NOMO-1 treated with DMSO at 0.1 percent for 48 hours (cell line): Measurements from ENCODE around the gene RNF157.
"Not testable (repeated sequence)": the region's sequence is repeated elsewhere in the genome, so short reads cannot be mapped to it uniquely, and the experiment has no call there.

Source experiments
- DNase-seq: peaks from one replicate; lab custom pipeline; 2025; ENCODE audit not compliant: unreplicated experiment; lab: John Stamatoyannopoulos, UW

Gene RNF157

DNA sequence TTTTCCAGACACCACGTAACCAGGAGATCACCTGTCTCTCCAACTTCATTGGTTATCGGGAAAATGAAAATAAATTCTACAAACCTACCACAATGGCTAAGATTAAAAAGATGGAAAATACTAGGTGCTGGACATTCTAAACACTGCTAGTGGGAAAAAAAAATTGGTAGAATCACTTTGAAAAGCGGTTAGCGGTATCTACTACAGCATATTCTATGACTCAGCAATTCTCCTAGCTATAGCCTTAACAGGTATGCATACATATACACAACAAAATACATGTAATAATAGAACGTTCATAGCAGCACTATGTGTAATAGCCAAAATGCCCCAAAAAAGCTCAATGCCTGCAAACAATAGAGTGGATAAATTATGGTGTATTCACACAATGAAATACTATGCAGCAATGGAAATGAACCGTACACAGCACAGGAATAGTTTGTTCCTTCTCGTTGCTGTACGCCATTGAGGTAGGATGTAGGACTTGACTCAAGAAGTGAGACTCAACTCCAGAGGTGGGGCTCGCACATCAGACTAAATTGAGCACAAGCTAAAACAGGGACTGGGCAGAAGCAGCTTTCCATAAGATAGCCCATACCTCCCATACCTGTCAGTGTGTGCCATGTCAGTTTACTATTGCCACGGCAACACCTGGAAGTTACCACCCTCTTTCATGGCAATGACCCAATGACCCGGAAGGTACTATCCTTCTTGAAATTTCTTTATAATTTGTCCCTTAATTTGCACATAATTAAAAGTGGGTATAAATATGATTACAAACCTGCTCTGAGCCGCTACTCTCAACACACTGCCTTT is 44.8 kb downstream of the RNF157 start:
- no peak for DNase-seq

DNA sequence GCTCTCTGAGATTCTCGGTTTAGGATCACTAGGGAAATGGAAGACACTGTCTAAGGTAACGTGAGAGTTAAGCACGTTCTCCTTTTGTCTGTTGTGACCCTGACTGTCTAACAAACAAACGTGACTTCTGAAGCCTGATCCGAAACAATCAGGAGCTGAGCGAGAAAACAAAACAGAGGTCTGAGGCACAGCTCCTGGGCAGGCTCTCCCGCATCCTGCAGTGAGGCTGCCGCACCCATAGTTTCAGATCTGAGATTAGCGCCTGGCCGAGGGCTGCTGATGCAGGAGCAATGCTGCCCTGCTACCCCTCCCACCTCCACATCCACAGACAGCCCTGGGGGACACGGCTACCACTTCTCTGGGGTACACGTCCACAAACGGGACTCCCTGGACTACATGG is 46.7 kb downstream of the RNF157 start:
- no peak for DNase-seq

DNA sequence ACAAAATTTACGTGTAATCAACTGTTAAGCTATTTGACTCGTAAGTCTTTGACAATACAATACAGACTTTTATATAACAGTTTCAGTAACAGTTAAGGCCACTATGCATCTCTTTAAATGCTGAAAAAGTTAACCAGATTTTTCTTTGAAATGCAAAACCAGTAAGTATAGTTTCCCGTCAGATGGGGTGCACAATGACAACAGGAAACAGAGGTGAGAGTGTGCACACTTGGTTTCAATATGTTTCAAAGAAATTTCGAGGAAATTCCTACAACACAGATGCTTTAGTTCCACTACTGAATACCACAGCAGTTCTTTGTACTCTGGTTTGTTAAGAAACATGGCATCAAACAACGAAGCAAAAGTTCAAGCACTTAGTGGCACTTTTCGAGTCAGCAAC is 48.4 kb downstream of the RNF157 start:
- DNase-seq: no peak

DNA sequence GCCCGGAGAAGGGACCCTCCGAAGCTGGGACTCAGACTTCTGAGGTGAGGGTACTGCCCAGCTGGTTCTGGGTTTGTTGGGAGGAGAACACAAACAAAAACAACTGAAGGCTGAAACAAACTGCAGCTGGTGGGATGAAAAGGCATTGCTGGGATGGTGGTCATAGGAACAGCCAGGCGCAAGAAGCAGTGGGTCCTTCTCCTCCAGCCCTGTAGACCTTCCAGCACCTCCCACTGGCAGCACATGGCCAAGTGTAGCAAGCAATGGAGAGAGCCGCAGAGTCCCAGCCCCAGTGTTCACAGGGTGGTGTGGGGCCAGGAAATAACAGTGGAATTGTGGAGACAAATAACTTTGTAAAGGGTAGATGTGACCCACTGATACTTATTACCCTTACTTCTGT is 50.6 kb downstream of the RNF157 start:
- no peak for DNase-seq

DNA sequence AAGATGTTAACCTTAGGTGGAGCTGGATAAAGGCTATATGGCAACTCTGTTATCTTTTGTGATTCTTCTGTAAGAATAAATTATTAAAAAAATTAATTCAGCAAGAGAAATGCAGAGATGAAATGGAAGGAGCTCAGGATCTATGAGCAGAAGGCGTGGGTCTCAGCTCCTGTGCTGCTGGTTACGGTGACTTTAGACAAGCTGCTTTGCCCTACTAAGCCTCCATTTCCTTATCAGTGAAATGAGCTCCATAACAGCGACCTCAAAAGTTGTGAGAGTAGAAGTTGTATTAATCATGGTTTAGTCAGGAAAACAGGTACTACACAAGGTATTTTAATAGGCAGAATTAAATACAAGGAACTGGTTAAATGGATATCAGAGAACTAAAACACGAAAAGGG is 51.0 kb downstream of the RNF157 start:
- no peak for DNase-seq

DNA sequence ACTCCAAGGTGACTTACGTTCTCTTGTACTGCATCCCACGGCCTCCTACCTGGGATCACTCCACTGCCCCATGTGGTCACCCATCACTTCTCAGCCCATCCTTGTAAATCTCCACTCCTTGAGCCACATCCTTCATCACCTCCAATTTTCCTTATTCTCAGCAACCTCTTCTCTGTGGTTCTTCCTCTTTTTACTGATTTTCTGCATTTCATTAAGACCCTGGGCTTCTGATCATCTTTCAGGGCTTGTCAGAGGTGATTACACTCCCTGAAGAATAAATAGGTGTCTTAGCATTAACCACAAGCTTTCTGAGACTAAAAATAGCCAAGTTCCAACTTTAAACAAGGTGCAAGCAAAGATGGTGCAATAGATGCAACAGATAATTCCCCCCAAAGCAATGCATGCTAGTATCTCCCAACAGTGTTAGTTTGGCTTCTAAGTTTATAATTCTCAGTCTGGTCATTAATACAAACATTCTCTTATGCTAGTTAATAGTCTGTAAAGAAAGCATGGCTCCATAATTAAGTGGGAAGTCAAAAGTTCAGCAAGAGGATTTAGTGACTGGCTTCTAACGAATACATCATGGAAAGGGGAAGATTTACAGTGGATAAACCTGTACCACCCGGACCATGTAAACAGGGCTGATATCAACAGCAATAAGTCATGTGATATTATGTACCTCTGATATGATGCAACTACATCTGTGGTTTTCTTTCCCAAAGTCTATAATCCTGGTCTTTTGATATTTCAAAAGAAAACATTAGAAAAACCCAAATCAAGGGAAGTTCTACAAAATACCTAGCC is 51.9 kb downstream of the RNF157 start:
- no peak for DNase-seq

DNA sequence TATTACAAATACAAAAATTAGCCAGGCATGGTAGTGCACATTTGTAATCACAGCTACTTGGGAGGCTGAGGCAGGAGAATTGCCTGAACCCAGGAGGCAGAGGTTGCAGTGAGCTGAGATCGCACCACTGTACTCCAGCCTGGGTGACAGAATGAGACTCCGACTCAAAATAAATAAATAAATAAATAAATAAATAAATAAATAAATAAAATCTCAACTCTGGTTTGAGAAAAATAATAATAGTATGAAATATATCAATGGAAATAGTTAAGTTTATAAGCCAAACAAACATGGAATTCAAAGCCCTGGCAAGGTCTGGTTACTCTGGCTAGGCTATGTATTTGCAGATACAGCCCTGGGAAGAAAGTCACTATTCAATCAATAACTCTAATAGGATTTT is 53.5 kb downstream of the RNF157 start:
- DNase-seq: not testable (repeated sequence)

DNA sequence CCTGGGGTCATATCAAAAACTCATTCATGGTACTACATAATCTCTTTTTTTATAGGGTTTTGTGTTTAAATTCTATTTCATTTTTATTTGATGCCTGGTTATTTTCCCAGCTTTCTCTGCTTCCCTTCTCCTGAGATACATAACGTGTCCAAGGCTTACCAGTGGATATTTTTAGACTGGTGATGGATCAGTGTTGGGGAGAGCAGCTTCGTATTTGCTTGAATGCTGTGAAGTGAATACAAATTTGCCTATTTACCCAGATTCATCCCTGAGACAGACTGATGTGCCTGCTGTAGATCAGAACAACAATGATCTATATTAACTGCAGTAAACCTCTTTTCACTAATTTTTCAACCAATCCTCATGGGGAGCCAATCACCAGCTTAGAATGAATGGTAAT is 56.0 kb downstream of the RNF157 start:
- DNase-seq: no peak

DNA sequence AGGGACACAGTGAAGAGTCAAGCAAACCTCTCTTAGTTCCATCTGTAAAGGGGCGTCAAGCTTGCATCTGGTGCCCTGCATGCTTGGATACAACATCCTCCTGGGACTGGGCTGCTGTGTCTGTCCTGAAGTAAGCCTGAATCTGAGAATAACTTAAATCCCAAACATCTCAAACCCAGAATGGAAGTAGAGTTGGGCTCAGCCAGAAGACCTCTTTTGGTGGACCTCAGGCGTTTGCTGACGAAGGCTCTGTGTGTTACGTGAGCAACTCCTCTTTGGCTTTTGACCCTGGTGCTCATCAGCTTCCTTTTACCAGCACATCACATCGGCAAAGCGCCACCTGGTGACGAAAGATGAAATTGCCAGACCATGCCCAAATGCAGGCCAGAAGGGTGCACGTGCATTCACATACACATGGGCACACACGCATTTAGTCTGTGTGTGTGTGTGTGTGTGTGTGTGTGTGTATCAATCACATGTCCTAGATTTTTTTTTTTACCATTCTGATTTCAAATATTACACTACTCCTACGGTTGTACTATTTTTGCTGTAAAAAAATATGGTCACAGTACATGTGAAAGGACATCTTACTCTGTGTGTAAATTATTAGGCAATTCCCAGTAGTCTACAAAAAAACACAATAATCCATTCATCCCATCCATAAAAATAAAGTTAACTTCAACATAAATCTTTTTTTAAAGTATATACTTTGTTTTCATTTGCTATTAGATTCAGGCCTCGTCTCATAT is 58.1 kb downstream of the RNF157 start:
- peak; percentile 87 for DNase-seq

DNA sequence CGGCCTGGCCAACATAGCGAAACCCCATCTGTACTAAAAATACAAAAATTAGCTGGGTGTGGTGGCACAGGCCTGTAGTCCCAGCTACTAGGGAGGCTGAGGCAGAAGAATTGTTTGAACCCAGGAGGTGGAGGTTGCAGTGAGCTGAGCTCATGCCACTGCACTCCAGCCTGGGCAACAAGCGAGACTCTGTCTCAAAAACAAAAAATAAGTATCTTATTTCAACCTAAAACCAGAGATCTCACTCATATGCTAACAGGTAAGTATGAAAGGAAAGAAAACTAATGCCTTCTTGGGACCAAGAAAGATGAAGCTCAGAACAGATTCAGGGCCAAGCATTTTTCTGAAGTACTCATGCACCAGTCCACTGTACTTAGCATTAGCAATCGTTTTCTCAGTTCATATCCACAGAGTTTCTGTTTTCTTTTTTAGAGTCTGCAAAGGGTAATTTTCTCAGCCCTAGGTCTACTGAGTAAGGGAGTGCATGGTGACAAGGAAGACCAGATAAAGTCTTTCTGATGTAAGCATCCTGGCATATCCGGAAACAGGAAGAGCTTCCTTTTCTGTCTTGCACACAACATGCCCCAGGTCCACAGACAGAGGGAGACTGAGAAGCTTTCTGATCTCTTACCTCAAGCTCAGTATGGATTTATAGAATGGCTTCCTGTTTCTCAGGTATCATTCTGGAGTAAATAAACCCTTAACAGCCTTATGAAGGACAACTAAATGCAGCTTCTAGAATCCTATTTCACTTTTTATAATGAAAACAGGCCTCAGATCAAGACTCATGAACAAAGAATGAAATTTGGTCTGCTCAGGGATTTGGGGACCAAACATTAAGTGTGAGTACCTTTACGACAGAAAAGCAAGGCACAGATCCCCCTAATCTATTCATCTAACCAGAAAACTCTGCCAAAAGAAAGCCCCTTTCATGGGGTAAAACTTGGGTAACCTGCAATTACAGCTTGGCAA is 60.5 kb downstream of the RNF157 start:
- DNase-seq: peak; percentile 43

DNA sequence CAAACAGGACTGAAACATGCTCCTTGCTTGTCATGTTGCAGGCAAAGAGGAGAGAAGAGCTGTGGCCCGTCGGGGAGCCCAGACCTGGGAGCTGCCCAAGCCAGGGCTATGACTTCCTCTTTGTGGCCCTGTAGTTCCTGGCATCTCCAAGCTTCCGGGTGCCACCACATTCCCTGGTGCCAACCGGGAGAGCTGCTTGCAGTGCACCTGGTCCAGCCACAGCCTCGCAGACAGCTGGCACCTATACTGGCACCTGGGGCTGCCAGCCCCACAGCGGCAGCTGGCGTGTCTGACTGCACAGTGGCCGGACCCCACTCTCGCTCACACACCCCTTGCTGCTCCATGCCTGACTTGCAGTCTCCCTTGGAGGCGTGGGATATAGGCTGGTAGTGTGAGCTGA is 62.2 kb downstream of the RNF157 start:
- DNase-seq: no peak

DNA sequence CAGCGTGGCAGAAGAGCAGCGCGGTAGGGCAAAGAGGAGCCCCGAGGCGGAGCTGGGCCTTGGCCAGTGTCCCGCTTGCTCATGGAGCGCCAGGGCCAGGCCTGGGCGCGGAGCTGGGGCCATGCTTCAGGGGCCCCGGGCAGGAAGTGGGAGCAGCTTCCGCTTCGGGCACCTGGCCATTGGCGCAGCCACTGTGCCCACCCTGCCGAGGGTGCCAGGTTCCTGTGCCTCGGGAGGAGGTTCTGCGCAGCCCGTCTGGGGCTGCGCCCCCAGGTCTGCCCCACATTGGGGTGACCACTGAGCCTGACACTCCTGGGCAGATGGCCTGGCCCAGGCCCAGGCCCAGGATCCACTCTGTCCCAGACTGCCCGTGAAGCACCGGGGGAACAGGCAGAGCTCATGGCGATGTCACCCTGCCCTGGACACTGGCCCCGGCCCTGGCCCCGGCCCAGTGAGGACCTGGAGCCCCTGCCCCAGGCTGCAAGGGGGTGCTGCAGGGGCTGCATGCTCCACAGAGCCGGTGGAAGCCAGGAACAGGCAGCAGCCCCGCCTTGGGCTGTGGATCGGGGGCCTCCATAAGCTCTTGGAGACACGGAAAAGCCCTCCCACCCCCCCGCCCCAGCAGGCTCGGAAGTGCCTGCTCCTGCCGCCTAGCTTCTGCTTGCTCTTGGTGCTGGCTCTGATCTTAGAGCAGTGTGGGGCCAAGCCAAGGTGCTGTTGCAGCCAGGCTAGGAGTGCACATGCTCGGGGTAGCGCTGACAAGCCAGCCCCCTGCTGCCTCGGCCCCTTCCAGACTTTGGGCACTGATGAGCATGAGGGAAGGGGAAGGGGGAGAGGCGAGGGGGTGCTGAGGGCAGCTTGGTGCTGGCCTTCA is 63.4 kb downstream of the RNF157 start:
- no peak for DNase-seq

DNA sequence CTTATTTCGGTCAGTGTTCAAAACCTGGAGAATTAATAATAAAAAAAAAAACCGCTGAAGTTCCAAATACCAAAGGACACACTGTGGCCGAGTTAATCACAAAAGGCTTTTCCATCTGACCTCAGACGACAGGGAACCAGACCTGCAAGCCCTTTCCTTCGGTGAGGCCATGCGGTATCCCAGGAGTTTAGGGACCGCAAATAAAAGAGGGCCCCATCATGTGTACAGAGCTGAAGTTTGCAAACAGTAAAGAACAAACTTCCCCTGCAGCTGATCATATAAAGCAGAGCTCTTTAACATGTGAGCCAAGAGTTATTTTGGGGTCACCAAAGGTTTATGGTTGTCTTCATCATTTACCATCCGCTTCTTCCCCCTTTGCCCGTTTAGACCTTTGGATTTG is 66.3 kb downstream of the RNF157 start:
- DNase-seq: no peak

DNA sequence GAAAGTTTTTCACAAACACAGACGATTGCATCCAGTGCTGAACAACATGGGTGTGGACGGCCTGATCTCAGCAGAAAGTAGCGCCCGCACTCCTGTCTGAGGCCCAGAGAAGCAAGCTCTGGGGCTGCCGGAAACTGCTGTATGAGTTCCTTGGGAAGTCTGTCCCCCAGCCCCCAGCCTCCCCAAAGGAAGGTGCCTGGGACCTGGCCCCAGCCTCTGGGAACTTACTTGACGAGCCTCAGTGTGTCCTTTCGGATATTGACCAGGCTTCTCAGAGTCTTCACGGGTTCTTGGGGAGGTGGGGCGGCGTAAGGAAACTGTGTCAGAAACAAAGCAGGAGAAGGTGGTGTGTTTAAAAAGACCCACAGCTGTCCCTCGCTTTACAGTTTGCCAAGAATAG is 66.8 kb downstream of the RNF157 start:
- DNase-seq: no peak

DNA sequence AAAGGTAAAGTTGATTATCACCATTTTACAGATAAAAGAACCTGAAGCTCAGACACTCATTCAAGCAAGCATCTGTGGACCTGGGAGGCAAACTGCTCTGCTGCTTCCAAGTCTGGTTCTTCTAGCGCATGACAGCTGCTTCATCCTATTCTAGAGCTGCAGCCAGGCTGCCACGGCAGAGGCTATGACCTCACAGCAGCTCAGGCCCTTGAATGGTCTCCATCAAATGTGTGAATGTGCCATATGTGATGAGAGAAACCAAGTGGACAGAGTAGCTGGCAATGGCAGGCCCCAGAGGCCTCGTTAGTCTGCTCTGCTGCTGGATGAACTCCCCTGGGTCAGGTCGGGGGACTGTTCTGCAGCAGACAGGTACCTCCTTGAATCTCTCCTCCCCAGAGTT is 68.6 kb downstream of the RNF157 start:
- no peak for DNase-seq

DNA sequence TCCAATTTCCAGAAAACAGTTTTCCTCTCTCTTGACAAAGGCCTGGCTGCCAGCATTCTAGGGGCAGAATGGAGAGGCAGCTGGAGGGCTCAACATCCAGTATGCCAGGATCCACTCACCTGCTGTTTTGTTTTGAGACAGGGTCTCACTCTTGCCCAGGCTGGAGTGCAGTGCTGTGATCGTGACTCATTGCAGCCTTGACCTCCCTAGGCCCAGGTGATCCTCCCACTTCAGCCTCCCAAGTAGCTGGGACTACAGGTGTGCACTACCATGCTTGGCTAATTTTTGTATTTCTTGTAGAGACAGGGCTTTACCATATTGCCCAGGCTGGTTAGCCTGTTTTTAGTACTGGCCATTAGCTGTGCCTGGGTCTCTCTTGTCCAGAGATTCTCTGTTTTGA is 70.2 kb downstream of the RNF157 start:
- no peak for DNase-seq

DNA sequence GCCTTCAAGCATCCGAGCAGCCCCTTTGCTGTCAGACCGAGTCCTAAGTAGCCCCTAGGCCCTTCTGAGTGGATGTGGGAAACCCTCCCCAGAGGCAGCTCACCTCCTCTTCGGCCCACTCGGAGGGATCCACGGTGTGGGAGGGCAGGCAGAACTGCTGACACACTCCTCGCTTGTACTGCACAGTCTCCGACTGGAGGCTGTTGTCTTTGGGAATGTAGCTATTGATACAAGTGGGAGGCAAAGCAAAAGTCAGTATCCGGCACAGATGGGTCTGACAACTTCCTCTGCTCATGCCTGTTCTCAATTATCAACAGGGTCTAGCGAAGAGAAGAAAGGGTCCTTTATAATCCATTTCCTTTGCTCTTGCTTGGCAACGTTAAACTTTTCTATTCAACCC is 73.4 kb downstream of the RNF157 start:
- no peak for DNase-seq

DNA sequence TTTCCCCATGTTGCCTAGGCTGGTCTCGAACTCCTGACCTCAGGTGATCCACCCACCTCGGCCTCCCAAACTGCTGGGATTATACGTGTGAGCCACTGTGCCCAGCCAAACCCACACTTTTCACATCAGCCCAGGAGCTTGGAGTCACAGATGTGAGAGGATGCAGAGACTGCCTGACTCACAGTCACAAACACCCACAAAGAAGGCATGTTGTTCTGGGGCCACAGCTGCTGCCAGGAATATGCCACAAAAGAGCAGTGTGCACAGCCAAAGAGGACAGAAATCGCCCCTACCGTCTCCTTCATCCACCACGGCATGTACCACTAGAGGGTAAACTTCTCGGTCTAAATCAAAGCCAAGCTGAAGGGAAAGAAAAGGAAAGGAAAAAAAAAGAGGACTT is 74.1 kb downstream of the RNF157 start:
- no peak for DNase-seq

DNA sequence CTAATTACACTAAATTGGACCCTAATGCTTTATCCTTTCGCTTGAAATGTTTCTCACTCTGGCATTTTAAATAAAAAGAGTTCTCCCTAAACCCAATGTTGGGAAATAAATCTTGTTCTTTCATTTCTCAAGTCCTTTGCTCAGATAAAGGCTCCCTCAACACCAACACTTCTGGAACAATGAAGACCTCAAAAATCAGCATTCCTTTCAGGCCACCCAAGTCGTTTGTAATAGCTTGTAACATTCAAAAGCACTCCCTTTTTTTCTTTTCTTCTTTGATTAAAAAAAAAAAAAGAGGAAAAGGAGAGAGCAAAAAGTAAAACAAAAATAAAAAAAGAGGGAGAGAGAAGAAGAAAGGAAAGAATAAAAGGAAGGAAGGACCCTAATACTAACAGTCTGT is 76.0 kb downstream of the RNF157 start:
- no peak for DNase-seq

DNA sequence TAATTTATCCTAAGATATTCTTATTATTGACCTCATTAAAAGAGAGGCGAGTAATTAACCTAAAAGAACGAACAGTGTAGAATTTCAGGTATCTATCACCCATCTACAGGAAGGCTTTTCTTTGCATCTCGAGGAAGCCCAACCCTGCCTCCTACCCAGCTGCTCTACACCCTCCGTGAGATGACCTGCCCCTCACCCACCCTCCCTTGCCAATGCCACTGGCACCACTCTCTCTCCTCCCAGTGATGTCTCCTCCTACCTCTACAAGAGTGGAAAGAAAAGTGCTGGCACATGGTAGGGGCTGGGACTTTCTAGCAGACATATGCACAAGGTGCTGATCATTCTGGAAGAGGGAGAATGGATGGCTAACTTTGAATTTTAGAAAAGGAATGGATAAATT is 76.4 kb downstream of the RNF157 start:
- DNase-seq: no peak
